ENCODE results near the gene ANK3. TPM values are rescaled to one million over a fixed set of nuclear protein-coding genes. Genes with fewer than 3 reads are reported as not detected.

The ANK3 gene
- total RNA-seq, 2 experiments from 2014 or later = 60.5 to 61.9 TPM

- POLR2A ChIA-PET = no interaction called here
- TF ChIP-seq CTCF (IDR thresholded peaks at IDR 0.05) = no peak
- DNase-seq = no peak
- no peaks in the 10 kb centered on the region for H3K27me3 ChIP-seq (ENCODE audit: control insufficient read depth in 1 of 2, insufficient read depth in 2 of 2, low read length in 2 of 2)
- ATAC-seq (ENCODE audit: poor library complexity) = no peak
- H3K9me3 Mint-ChIP-seq = no peaks in the 10 kb centered on the region
- peak overlapping the region; percentile 2 for H3K4me3 Mint-ChIP-seq
- H3K27me3 Mint-ChIP-seq = no peaks in the 10 kb centered on the region
- CTCF ChIA-PET = no interaction called here
- H3K4me1 Mint-ChIP-seq (ENCODE audit: low read depth) = peaks cover 32% of the 10 kb centered on the region
- no peak overlapping the region for H3K4me3 ChIP-seq (ENCODE audit: low read length)
- H3K4me1 ChIP-seq (ENCODE audit: insufficient read depth, low read length) = peaks cover 8% of the 10 kb centered on the region
- H3K27ac ChIP-seq (ENCODE audit: low read depth in 1 of 2, low read length in 2 of 2) = no peak overlapping the region
- intact Hi-C loops (cut with DNase I, micrococcal nuclease) = no loop called here
- H3K27ac Mint-ChIP-seq = no peak overlapping the region
- H3K36me3 Mint-ChIP-seq (ENCODE audit: low read depth) = peaks cover 5% of the 10 kb centered on the region
- no peaks in the 10 kb centered on the region for H3K36me3 ChIP-seq (ENCODE audit: insufficient read depth, low read length)
- H3K9me3 ChIP-seq (ENCODE audit: control insufficient read depth in 1 of 2, insufficient read depth in 1 of 2, low read length in 2 of 2) = no peaks in the 10 kb centered on the region
Measured at GRCh38 chr10:60239228-60239627, 150.4 kb downstream of the ANK3 start.

- Mint-ChIP-seq H3K4me3 (no peak overlapping the region), H3K9me3 (no peaks in the 10 kb centered on the region), H3K4me1 (ENCODE audit: low read depth) (peaks cover 32% of the 10 kb centered on the region), H3K27ac (no peak overlapping the region), H3K36me3 (ENCODE audit: low read depth) (peaks cover 10% of the 10 kb centered on the region), H3K27me3 (no peaks in the 10 kb centered on the region)
- Histone ChIP-seq H3K4me3 (ENCODE audit: low read length) (no peak overlapping the region), H3K27ac (ENCODE audit: low read depth in 1 of 2, low read length in 2 of 2) (no peak overlapping the region), H3K36me3 (ENCODE audit: insufficient read depth, low read length) (no peaks in the 10 kb centered on the region), H3K4me1 (ENCODE audit: insufficient read depth, low read length) (peaks cover 8% of the 10 kb centered on the region), H3K27me3 (ENCODE audit: control insufficient read depth in 1 of 2, insufficient read depth in 2 of 2, low read length in 2 of 2) (no peaks in the 10 kb centered on the region), H3K9me3 (ENCODE audit: control insufficient read depth in 1 of 2, insufficient read depth in 1 of 2, low read length in 2 of 2) (no peaks in the 10 kb centered on the region)
- DNase-seq (no peak), ATAC-seq (ENCODE audit: poor library complexity) (no peak)
- CTCF ChIA-PET = interaction anchor here (1.3 kb wide), 1 partner anchor 17 kb away, joined by 3 read pairs; no protein-coding TSS in a partner anchor
- no peak for TF ChIP-seq CTCF (IDR thresholded peaks at IDR 0.05)
- intact Hi-C loops (cut with DNase I, micrococcal nuclease) = no loop called here
- POLR2A ChIA-PET = no interaction called here
Measured at GRCh38 chr10:60238759-60239100, 150.9 kb downstream of the ANK3 start.

DNA sequence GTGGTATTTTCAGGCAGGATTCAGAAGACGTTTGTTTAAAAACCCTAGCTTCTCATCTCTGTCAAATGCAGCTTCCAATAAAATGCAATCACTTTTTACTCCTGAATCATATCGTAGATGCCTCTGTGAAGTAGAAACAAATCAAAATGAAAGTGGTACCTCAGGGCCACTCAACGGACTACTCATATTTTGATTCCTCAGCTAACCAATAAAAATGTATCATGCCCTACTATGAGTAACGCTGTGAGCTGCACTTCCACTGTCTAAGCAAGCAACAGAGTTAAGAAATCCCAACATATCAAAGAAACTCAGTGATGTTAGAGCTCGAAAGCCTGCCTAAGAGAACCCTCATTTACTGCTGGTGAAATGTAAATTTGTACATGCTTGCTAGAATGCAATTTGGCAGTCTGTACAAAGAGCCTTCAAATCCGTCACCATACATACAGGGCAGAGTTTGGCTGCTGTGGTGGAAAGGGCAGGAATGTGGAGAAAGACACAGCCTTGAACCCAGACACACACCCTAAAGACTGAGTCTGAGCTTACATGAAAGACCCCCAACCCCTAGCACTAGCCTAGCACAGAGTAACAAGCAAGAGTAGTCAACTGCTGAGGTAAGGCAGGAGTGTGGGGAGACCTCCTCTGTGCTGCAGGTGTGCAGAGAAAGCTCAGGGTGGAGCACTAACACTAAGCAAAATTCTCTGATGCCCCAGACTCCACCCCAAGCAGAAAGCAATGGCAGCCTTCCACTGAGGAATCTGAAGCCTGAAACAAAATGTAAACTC lies 151.5 kb downstream of the ANK3 start:
- ChIA-PET POLR2A (no interaction called here), CTCF (interaction anchor here (1.3 kb wide), 1 partner anchor 18 kb away, joined by 3 read pairs; no protein-coding TSS in a partner anchor)
- no peaks in the 10 kb centered on the region for H3K27me3 ChIP-seq (ENCODE audit: control insufficient read depth in 1 of 2, insufficient read depth in 2 of 2, low read length in 2 of 2)
- peaks cover 8% of the 10 kb centered on the region for H3K4me1 ChIP-seq (ENCODE audit: insufficient read depth, low read length)
- Mint-ChIP-seq H3K36me3 (ENCODE audit: low read depth) (peaks cover 13% of the 10 kb centered on the region), H3K4me1 (ENCODE audit: low read depth) (peaks cover 32% of the 10 kb centered on the region), H3K27ac (peak overlapping the region; percentile 25), H3K27me3 (no peaks in the 10 kb centered on the region), H3K9me3 (no peaks in the 10 kb centered on the region), H3K4me3 (peak overlapping the region; percentile 70)
- no peak for TF ChIP-seq CTCF (IDR thresholded peaks at IDR 0.05)
- H3K9me3 ChIP-seq (ENCODE audit: control insufficient read depth in 1 of 2, insufficient read depth in 1 of 2, low read length in 2 of 2) = no peaks in the 10 kb centered on the region
- intact Hi-C loops (cut with DNase I, micrococcal nuclease) = no loop called here
- peak; percentile 59 for ATAC-seq (ENCODE audit: poor library complexity)
- no peak overlapping the region for H3K4me3 ChIP-seq (ENCODE audit: low read length)
- DNase-seq = peak in 2 of 14 experiments; percentile 12 to 23
- no peak overlapping the region for H3K27ac ChIP-seq (ENCODE audit: low read depth in 1 of 2, low read length in 2 of 2)
- no peaks in the 10 kb centered on the region for H3K36me3 ChIP-seq (ENCODE audit: insufficient read depth, low read length)
